ENCODE measurements around the gene MRPL21. TPM values are rescaled to one million over a fixed set of nuclear protein-coding genes. Genes with fewer than 3 reads are reported as not detected.

Gene MRPL21
- total RNA-seq, 1 experiment from 2014 or later: 179 TPM

- Histone ChIP-seq H3K4me1 (peaks cover 20% of the 10 kb centered on the region), H3K27me3 (replicated peaks; ENCODE audit: control insufficient read depth, insufficient read depth, low read length) (no peaks in the 10 kb centered on the region), H3K36me3 (ENCODE audit: control insufficient read depth, insufficient read depth, low read length) (no peaks in the 10 kb centered on the region), H3K4me3 (ENCODE audit: low read depth, low read length) (no peak overlapping the region), H3K9me3 (no peaks in the 10 kb centered on the region)
- ChIA-PET CTCF (no interaction called here), POLR2A (no interaction called here)
- no TSS peak for BruUV-seq (replicated peaks)
- Mint-ChIP-seq H3K9me3 (ENCODE audit: unreplicated experiment) (no peaks in the 10 kb centered on the region), H3K4me3 (ENCODE audit: unreplicated experiment) (no peak overlapping the region), H3K27ac (ENCODE audit: unreplicated experiment) (no peak overlapping the region), H3K36me3 (ENCODE audit: insufficient read depth, unreplicated experiment) (peaks cover 6% of the 10 kb centered on the region), H3K4me1 (ENCODE audit: low read depth, unreplicated experiment) (peaks cover 13% of the 10 kb centered on the region), H3K27me3 (ENCODE audit: insufficient read depth, unreplicated experiment) (no peaks in the 10 kb centered on the region)
- TF ChIP-seq CTCF (IDR thresholded peaks at IDR 0.05; ENCODE audit: insufficient read depth in 1 of 2, low read depth in 1 of 2, low read length in 1 of 2, severe bottlenecking in 1 of 2, unreplicated experiment in 1 of 2): no peak
- DNase-seq: no peak
- intact Hi-C loops (cut with micrococcal nuclease; ENCODE audit: unreplicated experiment): no loop called here
Measured at GRCh38 chr11:68854273-68854958, 49.2 kb downstream of the MRPL21 start.

DNA sequence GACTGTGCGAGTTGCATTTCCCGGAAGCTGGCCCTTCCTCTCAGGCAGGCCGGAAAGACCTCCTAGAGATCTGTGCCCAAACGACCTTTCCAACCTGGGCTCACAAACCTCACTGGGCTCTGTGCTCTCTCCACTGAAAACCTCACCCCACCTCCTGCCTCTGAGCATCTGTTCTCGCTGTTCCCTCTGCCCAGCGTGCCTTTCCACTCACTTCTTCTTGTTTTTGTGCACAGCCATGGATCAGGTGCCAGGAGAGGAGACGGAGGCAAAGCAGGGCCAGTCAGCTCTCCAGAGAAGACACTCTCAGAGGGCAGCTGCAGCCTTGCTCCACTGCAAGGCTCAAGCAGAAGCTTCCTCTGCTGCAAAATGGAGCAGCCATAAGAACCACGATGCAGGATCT is 51.0 kb downstream of the MRPL21 start:
- no TSS peak for BruUV-seq (replicated peaks)
- intact Hi-C loops (cut with micrococcal nuclease; ENCODE audit: unreplicated experiment): no loop called here
- no peak overlapping the region for H3K27ac Mint-ChIP-seq (ENCODE audit: unreplicated experiment)
- H3K4me3 ChIP-seq (ENCODE audit: low read depth, low read length): no peak overlapping the region
- H3K9me3 Mint-ChIP-seq (ENCODE audit: unreplicated experiment): no peaks in the 10 kb centered on the region
- no peak for TF ChIP-seq CTCF (IDR thresholded peaks at IDR 0.05; ENCODE audit: insufficient read depth in 1 of 2, low read depth in 1 of 2, low read length in 1 of 2, severe bottlenecking in 1 of 2, unreplicated experiment in 1 of 2)
- H3K27me3 ChIP-seq (replicated peaks; ENCODE audit: control insufficient read depth, insufficient read depth, low read length): no peaks in the 10 kb centered on the region
- H3K36me3 Mint-ChIP-seq (ENCODE audit: insufficient read depth, unreplicated experiment): peaks cover 3% of the 10 kb centered on the region
- peaks cover 3% of the 10 kb centered on the region for H3K27me3 Mint-ChIP-seq (ENCODE audit: insufficient read depth, unreplicated experiment)
- ChIA-PET CTCF (interaction anchor here (1.2 kb wide), 1 partner anchor 9 kb away, joined by 4 read pairs; no protein-coding TSS in a partner anchor), POLR2A (interaction anchor here (0.6 kb wide), 1 partner anchor 34 kb away, joined by 5 read pairs; no protein-coding TSS in a partner anchor)
- H3K4me1 ChIP-seq: peaks cover 13% of the 10 kb centered on the region
- H3K9me3 ChIP-seq: no peaks in the 10 kb centered on the region
- DNase-seq: no peak
- H3K4me1 Mint-ChIP-seq (ENCODE audit: low read depth, unreplicated experiment): peaks cover 7% of the 10 kb centered on the region
- no peaks in the 10 kb centered on the region for H3K36me3 ChIP-seq (ENCODE audit: control insufficient read depth, insufficient read depth, low read length)
- no peak overlapping the region for H3K4me3 Mint-ChIP-seq (ENCODE audit: unreplicated experiment)

- Histone ChIP-seq H3K36me3 (ENCODE audit: control insufficient read depth, insufficient read depth, low read length) (no peaks in the 10 kb centered on the region), H3K27me3 (replicated peaks; ENCODE audit: control insufficient read depth, insufficient read depth, low read length) (no peaks in the 10 kb centered on the region), H3K4me3 (ENCODE audit: low read depth, low read length) (no peak overlapping the region), H3K4me1 (peaks cover 7% of the 10 kb centered on the region; the same call in 1 of the 2 replicates), H3K9me3 (no peaks in the 10 kb centered on the region)
- no peak for TF ChIP-seq CTCF (IDR thresholded peaks at IDR 0.05; ENCODE audit: insufficient read depth in 1 of 2, low read depth in 1 of 2, low read length in 1 of 2, severe bottlenecking in 1 of 2, unreplicated experiment in 1 of 2)
- Mint-ChIP-seq H3K4me3 (ENCODE audit: unreplicated experiment) (no peak overlapping the region), H3K27me3 (ENCODE audit: insufficient read depth, unreplicated experiment) (peaks cover 6% of the 10 kb centered on the region), H3K27ac (ENCODE audit: unreplicated experiment) (no peak overlapping the region), H3K9me3 (ENCODE audit: unreplicated experiment) (no peaks in the 10 kb centered on the region), H3K4me1 (ENCODE audit: low read depth, unreplicated experiment) (peaks cover 22% of the 10 kb centered on the region), H3K36me3 (ENCODE audit: insufficient read depth, unreplicated experiment) (no peaks in the 10 kb centered on the region)
- no TSS peak for BruUV-seq (replicated peaks)
- DNase-seq: no peak
- POLR2A ChIA-PET: no interaction called here
- CTCF ChIA-PET: no interaction called here
- intact Hi-C loops (cut with micrococcal nuclease; ENCODE audit: unreplicated experiment): no loop called here
Measured at GRCh38 chr11:68848429-68848828, 55.2 kb downstream of the MRPL21 start.
